GM21786 (cell line): ENCODE data around the gene ZNF275.
"Not testable (repeated sequence)": the region's sequence is repeated elsewhere in the genome, so short reads cannot be mapped to it uniquely, and the experiment has no call there.

Source experiments
- ATAC-seq: cut with Tn5 transposase; IDR thresholded peaks from one replicate; pipeline ENCODE4 v1.9.1; 2021; ENCODE audit not compliant: unreplicated experiment

The ZNF275 gene

DNA sequence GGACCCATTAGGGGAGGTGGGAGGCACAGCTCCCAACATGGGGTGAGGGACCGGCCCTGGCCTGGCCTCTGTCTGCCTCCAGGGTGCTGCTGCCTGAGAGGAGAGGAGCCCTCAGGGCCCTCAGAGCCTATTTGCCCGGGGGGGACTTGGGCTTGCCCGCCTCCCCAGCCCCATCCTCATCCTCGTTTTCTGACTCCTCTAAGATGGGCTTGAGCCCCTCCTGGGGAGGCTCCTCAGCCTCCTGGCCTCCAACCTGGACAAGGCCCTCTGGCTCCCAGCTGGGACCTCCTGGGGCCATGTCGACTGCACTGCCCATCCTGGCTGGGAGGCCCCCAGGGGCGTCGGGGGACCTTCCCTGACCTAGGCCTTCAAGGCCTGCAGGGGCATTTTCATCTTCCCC, 15.1 kb upstream of the ZNF275 start:
- no peak for ATAC-seq

DNA sequence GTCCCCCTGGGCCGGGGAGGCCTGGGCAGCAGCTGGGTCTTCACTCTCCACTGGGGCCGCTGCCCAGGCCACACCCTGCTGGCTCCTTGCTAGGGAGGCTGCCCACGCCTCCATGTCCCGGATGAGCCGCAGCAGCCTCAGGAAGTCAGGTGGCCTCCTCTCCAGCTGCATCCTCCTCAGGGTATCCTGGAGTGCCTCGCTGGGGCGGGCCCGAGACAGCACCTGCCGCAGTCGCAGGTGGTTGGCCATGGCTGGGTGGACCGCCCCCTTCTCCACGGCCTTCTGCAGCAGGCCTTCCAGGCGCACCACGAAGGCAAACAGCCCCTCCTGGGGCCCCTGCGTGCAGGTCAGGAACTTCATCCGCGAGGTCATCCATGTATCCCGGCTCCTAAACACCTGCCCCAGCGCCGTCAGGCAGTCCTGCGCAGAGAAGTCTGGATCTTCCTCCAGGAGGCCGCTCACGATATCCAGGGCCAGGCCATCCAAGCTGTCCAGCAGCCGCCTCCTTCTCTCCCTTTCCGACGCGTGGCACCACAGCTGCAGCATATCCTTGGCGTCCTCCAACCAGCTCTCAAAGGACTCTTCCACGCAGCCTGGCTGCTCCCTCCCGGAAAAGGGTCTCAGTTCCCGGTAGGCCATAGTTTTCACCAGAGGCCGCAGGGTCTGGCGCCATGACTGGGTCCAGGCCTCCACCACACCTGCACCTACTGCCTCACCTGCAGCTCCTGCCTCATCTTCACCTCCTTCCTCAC, 14.5 kb upstream of the ZNF275 start:
- no peak for ATAC-seq

DNA sequence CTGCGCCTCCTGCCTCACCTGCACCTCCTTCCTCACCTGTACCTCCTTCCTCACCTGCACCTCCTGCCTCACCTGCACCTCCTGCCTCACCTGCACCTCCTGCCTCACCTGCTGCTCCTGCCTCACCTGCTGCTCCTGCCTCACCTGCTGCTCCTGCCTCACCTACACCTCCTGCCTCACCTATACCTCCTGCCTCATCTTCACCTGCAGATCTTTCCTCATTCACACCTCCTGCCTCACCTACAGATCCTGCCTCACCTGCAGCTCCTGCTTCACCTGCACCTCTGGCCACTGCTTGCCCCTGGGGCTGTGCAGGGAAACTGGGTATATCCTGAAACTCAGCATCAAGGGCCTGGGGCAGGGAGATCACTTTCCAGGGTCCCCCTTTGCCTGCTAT, 13.9 kb upstream of the ZNF275 start:
- ATAC-seq, result not testable (repeated sequence)

DNA sequence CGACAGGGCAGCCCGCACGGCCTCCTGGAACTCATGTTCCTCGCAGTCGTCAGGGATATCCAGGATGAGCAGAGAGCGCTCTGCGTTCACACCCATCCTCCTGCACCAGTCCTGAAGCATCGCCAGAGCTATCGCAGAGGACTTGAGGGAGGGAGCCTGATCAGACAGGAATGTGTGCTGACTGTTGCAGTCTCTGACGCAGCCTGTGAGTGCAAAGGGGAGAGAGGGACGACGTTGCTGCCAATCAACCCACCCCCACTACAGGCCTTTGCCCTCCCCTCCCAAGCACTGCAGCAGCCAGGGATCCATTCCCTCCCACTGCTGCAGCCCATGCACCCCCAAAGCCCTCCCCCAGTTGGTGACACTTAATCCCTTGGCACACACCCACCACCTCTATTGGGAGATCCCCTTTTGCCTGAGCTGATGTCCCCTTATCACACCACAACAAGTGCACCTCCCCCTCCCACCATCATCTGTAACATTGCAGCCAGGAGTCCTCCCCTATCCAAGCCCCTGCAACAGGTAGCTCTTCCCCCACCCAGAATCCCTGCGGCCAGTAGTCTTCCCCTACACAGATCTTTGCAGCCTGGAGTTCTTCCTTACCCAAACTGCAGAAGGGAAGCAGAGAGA, 13.3 kb upstream of the ZNF275 start:
- no peak for ATAC-seq

DNA sequence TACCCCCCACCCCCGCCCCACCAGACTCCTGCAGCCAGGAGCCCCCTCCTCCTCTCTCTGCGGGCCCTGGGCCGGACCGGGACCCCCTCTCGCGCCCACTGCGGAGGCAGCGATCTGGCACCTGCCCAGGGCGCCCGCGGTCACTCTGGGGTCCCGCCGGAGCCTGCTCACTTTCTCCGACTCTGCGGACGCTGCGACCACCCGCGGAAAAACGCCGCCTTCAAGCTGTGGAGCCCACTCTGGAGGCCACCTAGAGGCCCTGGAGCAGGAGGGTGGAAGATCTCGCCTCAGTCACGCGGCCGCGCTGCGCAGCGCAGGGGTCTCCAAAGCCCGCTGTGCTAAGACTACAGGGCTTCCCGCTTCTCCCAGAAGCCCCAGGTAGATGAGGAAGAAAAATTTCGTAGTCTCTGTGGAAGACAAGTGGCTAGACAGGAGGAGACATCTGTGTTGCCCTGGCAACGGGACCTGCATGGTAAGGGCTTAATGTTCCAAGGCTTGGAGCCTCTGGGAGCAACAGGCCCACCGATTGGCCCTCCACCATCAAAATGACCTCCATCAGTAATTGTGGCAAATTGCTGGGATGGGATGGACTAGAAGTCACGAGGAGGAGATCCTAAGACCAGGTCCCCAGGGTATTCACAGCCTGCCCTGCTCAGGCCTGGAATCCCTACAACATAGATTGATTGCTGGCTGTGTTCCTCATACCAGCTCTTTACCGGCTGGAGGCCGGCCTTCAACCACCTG, 12.4 kb upstream of the ZNF275 start, which contains the start of gene PNMA6F:
TSS of gene PNMA6F (minus strand) at position 387 of the 744 bp plus-strand sequence. CDS start 1,093 bp downstream, outside the sequence.
- no peak for ATAC-seq

DNA sequence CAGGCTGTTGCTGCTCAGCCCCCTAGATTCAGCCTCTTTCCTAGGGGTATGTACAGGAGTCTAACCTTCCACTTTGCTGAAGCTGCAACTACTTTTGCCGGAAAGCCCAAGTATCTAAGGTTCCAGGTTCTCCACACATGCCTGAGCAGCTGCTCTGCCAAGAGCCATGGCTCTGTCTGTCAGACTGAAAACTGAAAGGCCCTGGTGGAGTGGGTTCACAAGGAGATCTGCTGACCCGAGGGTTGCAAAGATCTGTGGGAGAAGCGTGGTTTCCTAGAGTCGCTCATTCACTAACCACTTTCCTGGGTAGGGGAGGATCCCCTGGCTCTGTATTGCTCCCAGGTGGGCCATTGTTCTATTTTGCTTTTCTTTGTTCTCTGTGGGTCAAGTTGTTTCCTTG, 6.4 kb upstream of the ZNF275 start:
- ATAC-seq, result no peak

DNA sequence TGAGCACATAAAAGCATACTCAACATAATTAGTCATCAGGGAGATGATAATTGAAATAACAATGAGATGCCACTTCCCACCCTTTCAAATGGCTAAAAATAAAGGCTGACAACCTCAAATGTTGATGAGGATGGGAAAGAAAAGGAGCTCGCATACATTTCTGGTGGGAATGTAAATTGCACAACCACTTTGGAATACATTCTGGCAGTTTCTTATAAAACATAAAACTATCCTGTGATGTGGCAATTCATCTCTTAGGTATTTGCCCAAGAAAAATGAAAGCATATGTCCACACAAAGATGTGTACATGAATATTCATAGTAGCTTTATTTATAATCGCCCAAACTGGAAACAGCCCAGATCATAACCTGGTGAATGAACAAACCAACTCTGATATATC, 687 bp upstream of the ZNF275 start:
- ATAC-seq, result no peak

DNA sequence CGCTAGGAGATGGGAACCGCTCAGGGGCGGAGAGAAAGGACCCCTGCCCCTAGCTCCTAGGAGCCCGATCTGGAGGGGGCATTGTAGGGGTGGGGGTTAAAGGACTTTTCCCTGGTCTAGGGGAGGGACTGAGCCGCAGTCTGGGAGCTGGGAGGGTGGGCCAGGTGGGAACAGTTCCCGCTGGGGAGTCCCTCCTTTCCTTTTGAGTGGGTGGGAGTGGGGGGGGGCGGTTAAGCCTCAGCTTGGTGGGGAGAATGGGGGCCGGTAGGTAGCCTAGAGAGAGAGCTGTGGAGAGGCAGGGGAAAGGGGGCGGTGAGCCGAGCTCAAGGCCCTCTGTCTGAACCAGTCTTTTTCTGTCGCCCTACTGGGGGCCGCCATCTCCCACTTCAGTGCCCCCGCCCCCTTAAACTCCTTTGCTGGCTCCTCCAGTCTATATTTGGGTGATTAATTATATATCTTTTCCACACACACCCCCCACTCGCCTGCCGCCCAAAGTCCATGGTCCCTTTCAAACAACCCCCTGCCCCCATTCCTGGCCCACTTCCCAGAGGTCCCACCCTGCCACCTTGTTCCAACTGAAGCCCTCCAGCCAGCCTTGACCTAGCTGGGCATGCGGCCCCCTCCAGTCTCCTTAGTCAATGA, 822 bp downstream of the ZNF275 start:
- no peak for ATAC-seq

DNA sequence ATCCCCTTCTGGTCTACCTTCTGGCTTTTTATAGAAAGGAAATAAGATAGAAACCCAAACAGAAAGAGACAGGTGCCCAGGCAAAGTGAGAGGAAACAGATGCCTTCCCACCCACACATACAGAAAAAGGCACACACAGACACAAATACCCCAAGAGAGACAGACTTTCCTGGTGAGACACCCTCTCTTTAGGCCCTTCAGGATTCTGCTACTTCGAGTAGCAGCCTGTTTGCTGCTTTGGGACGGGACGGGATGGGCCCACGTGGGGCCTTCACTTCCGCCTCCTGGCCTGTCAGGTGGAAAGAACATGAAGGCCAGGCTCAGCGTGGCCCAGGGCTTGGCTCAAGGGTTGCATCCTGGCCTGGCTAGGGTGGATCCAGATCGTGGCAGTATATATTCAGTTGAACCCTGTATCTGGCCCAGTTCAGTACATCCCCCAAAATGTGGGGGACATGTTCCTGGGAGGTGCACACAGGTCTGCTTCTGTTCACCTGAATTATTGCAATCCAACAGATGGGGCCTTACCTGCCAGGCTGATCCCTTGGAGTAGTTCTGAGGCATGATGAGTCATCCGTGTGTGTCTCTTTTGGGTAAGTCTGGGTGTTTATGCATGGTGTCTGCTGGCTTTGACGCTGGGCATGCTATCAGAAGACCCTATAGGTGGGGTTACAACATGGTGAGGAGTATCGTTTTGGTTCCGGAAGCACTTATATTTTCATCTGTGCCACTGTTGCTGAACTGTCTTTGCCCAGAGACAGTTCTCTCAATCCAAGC, 2.4 kb downstream of the ZNF275 start:
- no peak for ATAC-seq

DNA sequence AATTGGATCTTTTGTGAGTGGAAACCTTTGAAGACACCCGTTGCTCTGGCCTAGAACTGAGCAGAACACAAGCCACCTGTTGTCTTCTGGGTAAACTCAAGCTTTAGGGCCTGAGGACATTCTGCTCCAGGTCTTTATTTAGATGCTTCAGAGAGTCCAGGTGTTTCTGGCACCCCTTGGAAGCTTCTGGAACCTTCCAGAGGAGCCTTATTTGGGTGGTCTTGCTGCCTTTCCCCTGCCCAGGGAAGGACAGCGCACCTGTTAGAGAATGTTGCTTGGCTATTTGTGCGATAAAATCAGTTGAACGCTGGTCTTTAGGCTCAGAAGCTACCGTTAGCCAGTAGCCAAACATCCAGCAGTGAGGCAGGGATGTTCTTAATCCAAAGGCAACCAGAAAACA, 3.0 kb downstream of the ZNF275 start:
- no peak for ATAC-seq

DNA sequence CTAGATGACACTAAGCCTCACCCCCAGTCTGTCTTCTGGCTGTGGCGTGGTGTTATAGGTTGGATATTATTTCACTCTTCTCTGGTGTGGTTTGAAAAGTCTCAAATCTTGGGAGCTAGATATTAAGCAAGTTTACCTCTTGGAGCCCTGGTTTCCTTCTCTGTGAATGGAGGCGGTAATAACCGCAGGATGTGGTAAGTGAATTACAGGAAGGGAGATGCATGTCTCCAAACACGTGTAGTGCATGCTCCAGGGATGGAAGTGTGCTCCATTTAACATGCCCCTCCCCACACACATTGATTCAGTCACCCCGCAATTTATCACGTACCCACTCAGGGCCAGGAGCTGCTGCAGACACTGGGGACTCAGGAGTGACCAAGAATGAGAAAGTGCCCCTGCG, 4.9 kb downstream of the ZNF275 start:
- no peak for ATAC-seq

DNA sequence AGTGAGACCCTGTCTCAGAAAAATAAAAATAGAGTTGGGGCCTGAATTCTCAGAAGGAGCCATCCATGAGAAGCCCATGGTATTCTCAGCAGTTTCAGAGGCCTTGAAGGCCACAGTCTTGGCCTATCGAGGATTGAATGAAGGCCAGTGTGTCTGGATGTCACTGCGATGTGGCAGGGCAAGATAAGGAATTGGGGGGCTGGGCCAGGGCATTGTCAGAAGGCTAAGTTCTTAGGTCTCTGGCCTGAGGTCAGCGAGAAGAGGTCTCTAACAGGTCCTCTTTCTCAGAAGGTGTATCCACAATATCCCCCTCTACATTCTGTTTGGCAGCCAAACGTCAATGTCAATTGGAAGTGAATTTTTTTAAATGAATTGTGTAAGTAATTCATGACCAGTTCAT, 5.7 kb downstream of the ZNF275 start:
- ATAC-seq, result no peak

DNA sequence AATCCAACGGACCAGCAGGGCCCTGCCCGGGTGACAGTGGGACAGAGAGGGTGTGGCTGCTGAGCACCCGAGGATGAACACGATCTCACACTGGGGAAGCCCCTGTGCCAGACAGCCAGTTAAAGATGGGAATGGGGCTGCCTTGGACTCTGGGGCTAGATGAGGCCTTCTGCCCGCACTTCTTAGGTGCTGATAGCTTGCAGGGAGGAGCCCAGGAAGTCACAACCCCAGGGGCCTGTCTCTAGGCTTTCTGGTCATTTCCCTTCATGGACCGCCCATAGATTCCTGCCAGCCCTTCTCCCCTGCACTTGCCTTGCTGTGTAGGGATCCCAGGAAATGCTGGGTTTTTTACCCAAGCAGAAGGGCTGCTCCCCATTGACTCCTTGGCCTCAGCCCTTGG, 6.2 kb downstream of the ZNF275 start:
- no peak for ATAC-seq

DNA sequence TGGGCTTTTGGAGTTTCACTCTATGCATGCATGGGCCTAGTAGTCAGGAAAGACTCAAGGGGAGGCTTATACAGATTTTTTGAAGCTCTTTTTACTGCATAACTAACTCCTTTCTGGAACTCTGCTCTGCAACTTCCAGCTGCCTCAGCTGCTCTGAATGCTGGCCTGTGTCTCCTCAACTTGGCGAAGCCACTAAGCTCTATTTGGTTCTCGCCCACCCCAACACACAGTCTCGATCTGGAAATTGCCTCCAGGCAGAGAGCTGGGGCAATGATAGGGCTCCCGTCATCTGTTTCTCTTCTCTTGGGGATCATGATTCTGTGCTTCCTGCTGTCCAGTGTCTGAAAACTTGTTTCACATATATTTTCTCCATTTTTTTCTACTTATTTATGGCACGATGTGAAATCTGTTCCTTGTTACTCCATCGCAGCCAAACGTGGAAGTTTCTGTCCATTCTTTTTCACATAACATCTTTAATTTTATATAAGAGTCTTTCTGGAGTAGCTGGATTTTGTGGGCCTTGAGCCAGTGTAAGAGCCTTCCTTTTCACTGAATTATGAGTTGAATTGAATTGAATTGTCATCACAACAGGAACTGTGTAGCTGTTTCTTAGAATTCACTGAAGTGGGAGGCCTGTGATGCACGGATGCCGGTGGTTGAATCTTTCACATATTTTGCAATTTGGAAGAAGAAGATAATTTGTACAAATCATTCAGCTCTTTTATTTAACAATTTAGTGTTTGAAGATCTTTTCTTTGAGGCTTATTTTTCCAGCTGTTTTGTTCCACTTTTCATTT, 9.0 kb downstream of the ZNF275 start:
- ATAC-seq, result no peak

DNA sequence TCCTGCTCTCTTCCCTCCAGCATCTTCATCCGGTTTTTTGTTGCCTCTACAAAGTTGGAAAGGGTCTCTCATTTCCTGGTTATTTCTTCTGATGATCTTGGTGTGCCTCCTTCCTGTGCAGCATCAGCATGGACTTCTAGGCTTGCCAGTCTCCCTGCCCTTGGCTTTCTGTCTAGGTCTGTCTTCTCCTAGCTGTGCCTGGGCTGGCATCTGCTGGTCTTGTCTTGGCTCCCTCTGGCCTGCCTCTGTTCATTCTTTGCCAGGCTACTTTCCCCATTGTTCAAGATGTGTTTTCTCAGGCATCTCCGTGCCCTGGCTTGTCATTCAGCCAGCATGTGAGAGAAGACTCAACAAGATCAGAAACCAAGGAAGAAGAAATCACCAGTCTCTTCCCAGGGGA, 9.7 kb downstream of the ZNF275 start:
- ATAC-seq, result no peak

DNA sequence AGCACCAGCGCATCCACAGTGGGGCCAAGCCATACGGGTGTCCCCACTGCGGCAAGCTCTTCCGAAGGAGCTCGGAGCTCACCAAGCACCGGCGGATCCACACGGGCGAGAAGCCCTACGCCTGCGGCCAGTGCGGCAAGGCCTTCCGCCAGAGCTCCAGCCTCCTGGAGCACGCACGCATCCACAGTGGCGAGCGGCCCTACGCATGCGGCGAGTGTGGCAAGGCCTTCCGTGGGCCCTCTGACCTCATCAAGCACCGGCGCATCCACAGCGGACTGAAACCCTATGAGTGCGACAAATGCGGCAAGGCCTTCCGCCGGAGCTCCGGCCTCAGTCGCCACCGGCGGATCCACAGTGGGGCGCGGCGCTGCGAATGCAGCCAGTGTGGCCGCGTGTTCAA, 13.6 kb downstream of the ZNF275 start:
- ATAC-seq, result no peak

DNA sequence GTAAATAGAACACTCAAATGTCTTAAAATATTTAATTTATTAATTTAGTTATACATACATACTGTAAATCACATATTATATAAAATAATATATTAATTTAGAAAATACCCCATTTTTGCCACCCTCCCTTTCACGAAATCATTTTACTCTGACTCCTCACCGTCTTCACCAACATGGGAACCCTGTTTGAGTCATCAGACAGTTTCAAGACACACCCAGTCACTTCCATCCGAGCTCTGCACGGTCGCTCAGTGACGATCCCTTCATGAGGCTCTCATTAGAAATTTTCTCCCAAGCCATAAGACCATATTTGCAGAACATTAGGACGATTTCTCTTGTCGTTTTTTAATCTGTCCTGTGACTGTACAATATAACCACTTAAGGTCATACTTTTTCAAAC, 14.5 kb downstream of the ZNF275 start:
- ATAC-seq, result no peak

DNA sequence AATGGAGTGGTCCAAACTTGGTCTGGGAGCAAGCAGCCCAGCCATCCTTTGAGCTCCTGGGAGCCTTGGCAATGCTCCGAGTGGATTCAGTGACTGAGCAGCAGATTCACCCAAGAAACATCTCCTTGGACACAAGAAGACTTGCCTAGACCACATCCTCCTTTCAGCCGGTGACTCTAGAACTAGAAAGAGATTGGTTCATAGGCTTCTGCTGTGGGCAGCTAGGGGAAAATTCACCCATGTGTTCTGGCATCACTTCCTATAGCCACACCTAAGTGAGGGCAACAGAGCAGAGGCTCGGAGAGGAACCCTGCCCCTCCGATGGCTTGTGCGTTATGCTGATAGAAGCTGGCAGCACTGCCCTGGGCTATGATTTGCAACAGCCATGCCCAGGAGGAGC, 16.0 kb downstream of the ZNF275 start:
- ATAC-seq, result no peak

DNA sequence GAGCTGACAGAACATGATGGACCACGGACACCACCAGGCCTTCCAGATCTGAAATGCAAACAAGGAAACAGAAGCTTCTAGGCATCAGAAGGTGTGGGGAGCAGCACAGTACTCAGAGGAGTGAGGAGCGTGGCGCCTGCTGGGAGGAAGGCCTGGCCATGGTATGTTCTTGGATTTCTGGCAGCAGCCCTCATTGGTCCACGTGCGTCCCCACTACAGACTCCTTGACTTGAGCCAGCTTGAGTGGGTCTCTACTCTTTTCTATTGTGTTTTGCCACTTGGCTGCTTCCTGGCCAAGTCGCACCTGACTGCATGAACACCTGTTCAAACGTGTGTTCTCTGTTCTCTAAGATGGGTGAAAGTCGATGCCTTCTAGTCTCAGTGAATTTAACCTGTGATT, 18.0 kb downstream of the ZNF275 start:
- no peak for ATAC-seq

DNA sequence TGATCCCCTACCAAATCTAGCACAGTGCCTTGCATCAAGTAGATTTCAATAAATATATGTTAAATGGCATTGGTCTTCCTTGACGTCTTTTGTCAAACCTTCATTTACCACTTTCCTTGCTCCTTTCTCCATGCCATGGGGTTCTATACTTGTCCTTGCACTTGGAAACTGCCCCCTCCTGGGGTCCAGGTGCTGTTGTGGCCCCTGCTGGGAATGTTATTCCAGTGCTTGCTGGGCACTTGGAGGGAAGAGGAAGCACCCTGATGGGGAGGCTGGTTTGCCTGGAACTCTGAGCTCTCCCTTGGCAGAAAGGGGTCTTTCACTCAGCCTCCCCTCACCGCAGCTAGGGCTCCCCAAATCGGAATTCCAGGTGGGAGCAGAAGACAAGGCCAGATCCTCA, 18.9 kb downstream of the ZNF275 start:
- no peak for ATAC-seq
